Measurements from ENCODE around the gene STAT3. TPM values are rescaled to one million over a fixed set of nuclear protein-coding genes. Genes with fewer than 3 reads are reported as not detected.
"Not testable (repeated sequence)": the region's sequence is repeated elsewhere in the genome, so short reads cannot be mapped to it uniquely, and the experiment has no call there.

The STAT3 gene
- total RNA-seq, 1 experiment from 2014 or later, result 78.5 TPM

DNA sequence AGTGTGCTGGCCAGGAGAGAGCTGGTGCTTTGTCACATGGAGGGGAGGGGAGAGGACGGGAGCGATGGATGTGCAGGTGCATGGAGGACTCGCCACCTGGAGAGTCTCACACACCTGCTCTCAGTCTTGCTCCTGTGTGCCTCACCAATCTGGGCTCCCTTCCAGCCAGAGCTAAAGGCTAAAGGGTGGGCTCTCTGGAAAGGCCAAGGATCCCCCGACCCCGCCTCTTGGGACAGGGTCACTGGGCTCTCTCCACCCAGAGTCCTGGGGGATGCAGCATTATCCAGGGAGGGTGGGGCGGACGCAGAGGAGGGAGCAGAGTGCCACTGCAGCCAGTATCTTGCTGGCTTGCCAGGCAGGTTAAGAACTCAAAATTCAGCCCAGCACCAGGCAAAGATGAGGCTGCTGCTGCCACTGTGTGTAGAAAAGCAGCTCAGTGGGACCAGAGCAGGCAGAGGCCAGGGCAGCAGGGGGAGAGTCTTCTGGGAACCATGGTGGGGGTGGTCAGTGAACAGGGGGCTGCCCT lies 106.6 kb downstream of the STAT3 start:
- no peak for DNase-seq (ENCODE audit: low spot score)

DNA sequence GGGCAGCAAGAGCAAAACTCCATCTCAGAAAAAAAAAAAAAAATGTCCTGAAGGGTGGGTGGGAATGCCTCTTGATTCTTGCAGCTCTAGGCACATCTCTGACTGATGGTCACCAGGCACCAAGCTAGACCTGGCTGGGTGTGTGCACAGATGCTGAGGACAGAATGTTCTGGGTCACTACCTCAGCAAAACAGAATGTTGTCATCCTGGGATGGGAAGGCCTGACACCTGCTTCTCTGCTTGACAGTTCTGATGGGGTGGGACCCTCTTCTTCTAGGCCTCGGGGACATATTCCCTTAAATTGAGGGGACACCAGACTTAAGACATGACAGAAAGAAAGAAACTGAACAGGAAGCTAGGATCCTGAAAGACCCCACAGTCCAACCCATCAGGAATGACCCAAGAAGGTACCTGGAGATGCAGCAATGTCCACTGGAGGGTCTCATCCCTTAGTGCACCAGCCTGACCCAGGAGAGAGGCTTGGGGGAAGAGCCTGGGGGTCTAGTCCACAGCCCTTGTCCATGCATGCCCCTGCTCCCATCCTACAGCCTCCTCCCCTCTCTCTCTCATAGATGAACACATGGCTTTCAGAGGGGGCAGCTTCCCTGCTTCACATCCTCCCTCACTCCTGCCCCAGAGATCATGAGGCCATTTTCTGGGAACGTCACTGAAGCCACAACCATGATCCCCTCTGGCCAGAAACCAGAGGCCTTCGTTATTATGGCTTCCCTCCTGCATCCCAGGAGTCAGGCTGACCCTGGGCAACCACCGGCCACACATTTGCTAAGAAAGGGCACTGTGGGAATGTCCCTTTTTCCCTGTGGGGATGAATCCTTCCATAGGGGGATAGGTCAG lies 108.2 kb downstream of the STAT3 start:
- DNase-seq (ENCODE audit: low spot score), result no peak

DNA sequence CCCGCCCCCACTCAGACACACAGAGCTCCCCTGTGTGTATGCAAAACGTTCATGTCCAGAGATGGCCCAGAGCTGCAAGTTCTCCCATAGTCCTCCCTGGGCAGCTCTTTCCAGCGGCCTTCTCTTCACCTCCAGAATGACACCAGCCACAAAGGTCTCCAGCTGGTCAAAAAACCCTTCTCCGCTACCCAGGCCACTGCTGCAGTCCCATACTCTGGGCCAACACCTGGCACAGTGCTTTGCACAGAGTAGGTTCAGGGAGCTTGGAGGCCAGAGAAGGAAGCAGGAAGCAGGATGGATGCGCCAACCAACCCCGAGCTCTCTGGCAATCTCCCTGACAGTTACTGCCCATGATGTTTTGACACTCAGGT lies 110.9 kb downstream of the STAT3 start:
- DNase-seq (ENCODE audit: low spot score), result no peak

DNA sequence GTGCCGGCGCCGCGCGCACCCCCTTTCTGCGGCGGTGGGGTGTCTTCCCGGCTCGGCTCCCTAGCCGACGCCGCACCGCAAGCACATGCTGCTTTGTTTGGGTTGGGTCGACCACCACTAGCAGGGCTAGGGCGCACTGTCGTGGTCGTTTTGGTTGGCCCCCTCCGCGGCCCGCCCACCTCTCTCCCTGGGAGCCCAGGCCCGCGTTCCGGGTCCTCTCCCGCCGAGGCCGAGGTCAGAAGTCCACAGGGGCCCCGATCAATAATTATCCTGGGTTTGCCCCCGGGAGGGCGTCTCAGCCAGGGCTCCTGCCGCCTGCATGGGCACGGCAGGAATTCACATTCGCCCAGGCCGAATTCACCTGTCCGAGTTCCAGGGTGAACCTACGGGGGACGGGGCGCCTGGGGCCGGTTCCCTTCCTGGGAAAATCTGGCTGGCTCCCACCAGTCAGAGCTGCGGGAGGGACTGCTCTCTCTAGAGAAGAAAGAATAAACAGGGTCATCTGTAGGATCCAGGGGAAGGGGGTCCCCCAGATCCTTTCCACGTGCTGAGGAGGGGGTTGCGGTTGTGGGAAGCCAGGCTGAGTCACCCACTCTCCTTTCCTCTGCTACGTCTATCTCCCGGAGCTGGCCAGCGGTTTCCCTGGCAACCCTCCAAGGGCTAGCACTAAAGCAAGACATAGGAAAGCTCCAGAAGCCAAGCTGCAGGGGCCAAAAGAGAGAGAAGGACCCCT lies 111.5 kb downstream of the STAT3 start:
- DNase-seq (ENCODE audit: low spot score), result peak; percentile 89

DNA sequence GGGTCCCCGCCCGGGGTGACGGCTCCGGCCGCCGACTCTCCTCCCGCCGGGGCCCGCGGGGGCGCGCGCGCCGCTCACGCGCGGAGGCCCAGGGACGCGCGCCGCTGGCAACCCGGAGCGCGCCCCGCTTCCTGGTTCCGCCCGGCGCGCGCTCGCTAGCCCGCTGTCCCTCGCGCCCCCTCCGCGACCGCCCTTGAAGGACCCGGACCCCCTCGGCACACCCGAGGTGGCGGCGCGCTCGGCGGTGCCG lies 112.0 kb downstream of the STAT3 start, which contains the start of gene STAT5B:
TSS of gene STAT5B (minus strand) at position 33 of the 250 bp plus-strand sequence. CDS start 44,264 bp downstream, outside the sequence.
- peak; percentile 27 for DNase-seq (ENCODE audit: low spot score)

DNA sequence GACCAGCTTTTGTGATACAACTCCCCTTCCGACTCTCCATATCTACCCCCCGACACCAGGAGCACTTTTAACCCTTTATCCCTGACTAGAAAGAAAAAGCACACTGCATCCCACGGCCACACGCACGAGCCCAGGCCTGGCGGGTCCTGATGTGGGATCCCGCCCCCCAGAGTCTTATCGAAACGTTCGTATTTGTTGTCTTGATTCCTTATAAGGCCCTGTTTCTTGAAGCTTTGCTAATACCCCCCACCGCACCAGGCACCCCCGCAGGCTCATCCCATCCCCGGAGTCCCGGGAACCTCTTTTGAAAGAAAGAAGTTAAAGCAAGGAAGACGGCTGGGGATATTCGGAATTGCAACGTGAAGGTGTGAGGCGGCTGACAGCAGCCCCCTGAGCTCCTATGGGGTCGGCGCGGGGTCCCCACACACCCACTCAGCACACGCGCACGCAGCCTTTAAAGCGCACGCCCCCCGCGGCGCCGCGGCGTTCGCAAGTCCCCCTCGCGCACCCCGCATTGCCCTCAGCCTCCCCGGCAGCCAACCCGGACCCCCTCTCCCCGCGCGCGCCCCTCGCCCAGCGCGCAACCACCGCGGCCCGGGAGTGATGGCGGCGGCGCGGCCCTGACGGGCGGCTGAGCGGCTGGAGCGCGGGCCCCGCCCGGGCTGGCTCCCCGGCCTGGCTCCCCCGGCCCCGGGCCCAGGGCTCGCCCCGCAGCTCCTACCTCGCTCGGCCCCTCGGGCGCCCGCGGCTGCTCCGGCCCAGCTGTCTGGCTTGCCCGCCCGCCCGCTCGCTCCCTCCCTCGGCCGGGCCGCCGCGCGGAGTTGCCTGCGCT lies 112.5 kb downstream of the STAT3 start:
- no peak for DNase-seq (ENCODE audit: low spot score)

DNA sequence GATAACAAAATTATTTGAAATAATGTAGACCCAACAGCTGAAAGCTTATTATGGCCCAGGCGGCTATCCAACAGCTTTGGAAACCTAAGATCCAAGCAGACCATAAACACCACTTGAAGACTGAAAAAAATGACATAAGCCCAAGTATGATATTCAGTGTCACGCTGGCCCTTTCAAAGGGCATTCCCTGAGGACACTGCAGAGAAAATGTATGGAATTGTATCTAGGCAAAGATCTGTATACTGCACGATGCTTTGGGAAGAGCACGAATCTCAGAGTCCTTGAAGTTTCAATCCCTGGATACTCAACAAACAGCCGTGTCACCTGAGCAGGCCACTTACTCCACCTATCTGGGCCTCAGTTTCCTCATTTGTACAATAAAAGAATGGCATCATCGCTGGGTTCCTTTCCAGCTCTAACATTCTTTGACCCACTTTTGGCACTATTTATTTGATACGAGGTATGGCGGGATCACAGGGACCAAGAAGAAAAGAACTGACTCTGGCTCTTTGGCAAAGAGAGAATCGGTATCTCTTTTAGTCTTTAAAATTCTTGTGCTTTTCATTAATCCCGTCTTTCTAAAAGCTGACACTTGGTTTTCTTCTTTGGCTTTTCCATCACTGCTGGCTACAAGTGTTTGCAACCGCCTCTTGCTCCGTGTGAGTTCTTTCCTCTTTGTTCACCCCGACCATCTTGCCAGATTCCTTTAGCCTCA lies 113.3 kb downstream of the STAT3 start:
- DNase-seq (ENCODE audit: low spot score), result peak; percentile 25

DNA sequence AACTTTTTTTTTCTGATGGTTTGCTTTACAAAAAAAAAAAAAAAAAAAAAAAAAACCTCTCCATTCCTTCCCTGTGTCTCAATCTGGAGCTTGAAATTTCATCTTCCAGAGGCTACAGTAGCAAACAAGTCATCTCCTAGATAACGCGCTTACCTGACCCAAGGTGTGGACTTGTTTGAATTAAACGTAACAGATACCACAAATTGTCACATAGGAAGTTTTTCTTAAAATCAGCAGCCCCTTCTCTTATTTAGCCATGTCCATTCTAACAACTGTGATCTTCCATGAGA lies 114.0 kb downstream of the STAT3 start:
- DNase-seq (ENCODE audit: low spot score), result no peak

DNA sequence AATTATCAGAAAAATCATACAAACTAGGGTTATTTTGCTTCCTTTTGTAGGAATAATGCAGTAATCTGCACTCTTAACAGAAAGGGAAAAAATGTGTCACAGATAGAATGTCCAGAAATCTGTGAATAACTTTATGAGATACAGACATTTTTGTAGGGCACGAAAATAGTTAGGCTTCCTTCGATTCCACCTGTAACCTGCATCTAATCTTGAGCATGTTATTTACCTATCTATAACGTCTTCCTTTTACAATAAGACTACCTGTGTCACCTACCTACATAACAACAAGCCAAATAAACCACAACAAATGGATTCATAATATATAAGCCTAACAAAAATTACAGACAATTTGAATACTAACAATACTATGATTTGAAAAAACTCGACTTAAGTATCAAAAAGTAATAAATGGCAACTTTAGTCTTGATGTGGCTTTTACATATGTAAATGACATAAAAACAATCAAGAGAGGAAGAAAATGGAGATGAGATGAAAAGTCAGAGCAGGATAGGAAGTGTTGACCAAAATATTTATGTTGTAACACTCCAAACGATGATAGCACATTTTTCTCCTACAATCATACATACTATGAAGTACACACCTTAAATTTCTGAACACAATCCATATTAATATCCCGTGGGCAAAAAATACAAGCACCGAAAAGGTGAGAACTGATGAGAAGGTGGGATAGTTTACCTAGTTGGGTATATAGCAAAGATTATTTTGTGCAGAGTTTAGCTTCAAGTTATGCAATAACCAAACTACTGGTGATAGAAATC lies 114.6 kb downstream of the STAT3 start:
- no peak for DNase-seq (ENCODE audit: low spot score)

DNA sequence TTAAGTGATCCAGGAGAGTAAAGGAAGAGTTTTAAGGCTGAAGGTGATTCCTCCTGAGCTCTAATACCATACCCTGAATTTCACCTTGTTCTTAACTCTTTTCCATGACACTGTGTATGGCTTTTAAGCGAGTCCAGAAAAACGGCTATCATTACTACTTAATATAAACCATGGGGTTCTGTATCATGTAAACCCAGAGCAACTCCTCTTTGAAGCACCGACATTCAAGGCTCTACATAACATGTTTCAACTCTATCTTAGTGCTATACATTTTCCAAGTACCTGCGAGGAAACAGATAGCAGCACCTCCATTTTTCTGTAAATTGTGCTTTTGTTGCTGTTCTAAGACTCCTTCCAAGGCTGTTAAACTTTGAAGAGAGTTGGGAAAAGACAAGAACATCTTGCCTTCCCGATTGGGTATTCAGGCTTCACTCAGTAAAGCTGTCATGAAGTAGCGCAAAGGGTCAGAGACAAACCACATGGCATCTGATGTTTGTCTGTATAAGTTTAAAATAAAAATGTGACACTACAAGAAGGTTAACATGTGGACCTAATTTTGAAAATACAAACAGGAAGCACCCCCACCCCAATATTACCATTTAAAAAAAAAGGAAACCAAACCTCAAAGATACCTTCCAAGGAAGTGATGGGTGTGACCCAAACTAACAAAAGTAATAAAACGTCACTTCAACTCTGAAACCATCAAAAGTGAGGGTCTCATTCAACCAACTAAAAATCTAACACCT lies 115.9 kb downstream of the STAT3 start:
- DNase-seq (ENCODE audit: low spot score), result no peak

DNA sequence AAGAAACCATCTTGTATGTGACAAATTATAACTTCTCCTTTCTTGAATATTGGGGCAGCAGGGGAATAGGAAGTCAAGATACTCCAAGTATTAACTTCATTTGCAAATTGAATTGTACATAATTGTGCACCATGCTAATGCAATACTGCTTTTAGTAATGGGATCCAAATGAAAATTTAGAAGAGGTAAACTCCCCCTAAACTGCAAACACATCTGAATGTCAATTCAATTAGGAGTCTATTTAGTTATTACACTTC lies 116.5 kb downstream of the STAT3 start:
- DNase-seq (ENCODE audit: low spot score), result no peak

DNA sequence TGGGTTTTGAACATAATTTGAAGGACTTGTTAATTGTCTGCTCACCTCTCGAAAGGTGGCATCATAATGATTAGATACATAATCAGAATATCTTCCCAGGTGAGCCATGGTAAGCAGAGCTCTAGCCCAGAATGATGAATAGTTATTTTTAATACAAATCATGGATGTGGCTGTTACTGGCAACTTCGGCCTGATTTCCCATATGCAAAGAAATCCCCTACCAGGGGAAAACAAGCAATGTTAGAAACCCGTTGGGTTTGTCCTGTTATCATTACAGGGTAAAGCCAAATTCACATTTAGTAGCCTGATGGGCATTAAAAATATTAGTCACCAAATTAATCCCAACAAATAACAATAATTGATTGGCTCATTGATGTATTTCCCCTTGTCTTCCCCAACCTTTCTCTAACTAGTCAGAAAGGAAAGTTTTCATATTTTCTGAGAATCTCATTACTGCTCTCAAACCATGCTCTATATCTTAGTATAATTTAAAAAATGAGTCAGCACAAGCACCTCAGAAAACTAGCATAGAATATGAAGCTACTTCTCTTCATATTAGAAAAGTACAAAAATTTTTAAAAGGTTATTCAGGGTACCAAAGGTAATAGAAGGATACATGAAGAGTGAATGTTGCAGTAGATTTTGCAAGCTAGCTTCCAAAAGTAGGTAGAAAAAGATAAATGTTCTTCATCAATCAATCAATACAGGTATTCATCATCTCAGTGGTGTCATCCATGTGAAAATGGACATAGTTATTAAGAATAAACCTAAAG lies 117.0 kb downstream of the STAT3 start:
- no peak for DNase-seq (ENCODE audit: low spot score)

DNA sequence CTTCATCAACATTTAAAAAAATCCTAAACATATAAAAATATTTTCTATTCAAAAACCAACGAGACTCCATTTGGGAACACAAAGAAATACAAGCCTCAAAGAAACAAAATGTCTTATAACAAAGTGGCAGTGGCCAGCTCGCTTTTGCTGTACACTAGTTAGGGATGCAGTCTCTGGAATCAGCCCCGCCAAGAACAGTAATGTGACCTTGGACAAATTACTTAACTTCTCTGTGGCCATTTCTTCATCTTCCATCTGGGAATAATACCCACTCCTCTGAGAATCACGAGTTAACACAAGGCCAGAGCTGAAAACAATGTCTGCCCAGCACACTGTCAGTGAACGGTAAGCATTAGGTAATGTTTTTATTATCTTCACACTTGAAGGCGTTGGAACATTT lies 117.6 kb downstream of the STAT3 start:
- DNase-seq (ENCODE audit: low spot score), result no peak

DNA sequence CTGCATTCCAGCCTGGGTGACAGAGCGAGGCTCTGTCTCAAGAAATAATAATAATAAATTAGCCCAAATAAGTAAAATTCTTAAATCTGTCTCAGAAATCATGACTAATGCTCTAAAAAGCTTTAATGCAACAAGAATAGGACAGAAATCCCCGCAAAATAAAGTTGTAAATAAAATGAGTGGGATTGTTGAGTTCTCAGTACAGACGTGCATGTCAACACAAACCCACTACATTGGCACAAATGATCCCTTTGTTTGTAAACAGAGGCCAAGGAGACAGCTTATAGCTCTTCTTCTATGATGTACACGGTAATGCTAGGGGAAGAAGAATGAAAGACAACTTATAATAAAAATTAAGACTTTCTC lies 118.1 kb downstream of the STAT3 start:
- DNase-seq (ENCODE audit: low spot score), result no peak

DNA sequence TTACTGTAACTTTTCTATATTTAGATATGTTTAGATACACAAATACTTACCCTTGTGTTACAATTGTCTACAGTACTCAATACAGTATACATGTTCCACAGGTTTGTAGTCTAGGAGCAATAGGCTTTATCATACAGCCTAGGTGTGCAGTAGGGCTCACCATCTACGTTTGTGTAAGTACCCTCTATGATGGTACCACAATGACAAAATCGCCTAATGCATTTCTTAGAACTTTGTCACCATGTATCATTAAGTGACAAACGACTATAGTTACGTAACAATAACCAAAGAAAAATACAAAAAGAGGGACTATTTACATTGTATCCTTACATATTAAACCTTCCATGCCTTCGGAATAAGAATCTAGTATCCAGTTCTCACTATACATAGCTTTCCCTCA lies 120.0 kb downstream of the STAT3 start:
- no peak for DNase-seq (ENCODE audit: low spot score)

DNA sequence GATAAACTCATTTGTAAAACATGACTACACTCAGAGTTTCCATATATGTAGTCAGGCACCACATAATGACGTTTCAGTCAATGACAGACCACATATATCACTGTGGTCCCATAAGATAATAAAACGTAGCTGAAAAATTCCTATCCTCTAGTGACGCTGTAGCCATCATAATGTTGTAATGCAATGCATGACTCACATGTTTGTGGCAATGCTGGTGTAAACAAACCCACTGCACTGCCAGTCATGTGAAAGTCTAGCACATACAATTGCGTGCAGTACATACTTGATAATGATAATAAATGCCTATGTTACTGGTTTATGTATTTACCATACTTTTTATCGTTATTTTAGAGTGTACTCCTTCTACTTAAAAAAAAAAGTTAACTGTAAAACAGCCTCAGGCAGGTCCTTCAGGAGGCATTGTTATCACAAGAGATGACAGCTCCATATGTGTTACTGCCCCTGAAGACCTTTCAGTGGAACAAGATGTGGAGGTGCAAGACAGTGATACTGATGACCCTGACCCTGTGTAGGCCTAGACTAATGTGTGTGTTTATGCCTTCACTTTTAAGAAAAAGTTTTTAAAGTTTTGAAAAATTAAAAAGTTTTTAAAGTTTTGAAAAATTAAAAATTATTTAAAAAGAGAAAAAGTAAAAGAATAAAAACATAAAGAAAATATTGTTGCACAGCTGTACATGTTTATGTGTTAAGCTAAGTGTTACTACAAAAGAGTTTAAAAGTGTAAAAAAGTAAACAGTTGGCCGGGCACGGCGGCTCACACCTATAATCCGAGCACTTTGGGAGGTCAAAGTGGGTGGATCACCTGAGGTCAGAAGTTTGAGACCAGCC lies 121.1 kb downstream of the STAT3 start:
- peak; percentile 89 for DNase-seq (ENCODE audit: low spot score)

DNA sequence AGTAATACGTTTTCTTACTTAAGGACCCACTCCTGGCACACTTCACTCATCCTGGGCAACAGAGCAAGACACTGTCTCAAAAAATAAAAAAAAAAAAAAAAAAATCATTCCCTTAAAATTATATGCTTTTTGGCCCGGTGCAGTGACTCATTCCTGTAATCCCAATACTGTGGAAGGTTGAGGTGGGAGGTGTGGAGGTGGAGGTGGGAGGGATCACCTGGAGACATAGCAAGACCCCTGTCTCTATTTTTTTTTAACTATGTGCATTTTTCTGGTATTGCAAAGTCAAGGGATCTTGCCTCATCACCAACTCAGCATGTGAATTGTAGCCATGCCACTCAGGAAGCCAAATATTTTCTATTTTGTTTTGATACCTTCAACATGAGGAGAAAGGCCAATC lies 121.8 kb downstream of the STAT3 start:
- no peak for DNase-seq (ENCODE audit: low spot score)

DNA sequence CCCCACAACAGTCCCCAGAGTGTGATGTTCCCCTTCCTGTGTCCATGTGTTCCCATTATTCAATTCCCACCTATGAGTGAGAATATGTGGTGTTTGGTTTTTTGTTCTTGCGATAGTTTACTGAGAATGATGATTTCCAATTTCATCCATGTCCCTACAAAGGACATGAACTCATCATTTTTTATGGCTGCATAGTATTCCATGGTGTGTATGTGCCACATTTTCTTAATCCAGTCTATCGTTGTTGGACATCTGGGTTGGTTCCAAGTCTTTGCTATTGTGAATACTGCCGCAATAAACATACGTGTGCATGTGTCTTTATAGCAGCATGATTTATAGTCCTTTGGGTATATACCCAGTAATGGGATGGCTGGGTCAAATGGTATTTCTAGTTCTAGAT lies 123.9 kb downstream of the STAT3 start:
- DNase-seq (ENCODE audit: low spot score), result not testable (repeated sequence)

All from A172 (cell line).